ENCODE measurements around the gene XRCC4.
"Not testable (repeated sequence)": the region's sequence is repeated elsewhere in the genome, so short reads cannot be mapped to it uniquely, and the experiment has no call there.

XRCC4 gene

DNA sequence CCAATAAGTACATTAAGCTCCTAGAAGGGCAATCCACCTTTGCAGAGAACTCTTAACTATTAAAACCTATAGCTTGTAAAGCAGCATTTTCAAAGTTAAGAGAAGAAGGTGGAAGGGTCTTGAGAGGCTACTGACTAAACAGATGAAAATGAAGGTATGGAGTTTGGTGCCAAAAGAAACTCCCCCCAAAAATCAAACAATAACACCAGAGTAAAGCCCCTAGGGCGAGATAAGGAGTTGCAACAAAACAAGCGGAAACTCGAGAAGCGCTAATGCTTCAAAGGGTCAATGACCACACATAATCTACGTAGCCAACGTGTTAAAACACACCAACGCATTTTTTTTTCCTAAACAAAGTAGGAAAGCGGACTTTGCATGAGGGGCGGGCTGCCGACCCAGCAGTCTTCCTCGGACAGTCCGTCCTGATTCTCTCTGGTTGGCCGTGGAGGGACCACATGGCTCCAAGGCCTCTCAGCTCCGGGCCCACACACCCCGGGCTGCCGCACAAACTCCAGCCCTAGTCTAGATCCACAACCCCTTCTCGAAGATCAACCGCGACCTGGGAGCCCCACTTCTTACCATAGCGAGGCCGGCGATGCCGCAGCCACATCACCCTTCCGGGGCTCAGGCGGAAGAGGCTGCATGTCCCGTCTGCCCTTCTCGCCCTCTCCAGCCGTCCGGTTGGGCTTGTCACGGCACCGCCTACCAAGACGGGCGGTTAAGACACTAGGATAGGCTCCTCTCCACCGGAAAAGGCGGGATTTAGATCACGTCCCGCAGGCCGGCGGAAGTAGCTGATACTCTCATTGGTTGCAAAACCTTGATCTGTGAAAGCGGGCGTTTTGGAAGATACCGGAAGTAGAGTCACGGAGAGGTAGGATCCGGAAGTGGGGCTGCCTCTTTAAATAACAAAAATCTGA lies at the start of gene XRCC4, which contains the start of gene TMEM167A:
Gene XRCC4, plus strand, starts transcription at position 806 of the 920 bp plus-strand sequence. CDS start 27,373 bp downstream, outside the sequence.
Gene TMEM167A, minus strand, starts transcription at position 653 of the 920 bp plus-strand sequence. Its CDS starts 71 bp downstream, at position 582.
- peak; percentile 99 for DNase-seq

DNA sequence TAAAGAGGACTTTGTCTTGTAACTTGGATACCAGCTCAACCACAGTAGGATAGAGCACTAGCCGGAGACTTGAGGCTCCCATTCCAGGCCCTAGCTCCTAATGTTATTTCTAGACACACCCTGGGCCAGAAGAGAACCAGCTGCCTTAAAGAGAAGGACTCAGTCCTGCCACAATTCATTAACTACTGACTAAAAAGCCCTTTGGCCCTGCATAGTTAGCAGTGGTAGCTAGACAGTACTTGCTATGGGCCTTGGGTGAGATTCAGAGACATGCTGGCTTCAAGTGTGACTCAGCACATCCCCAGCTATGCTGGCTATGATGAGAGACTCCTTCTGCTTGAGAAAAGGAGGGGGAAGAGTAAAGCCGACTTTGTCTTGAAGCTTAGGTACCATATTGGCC lies 47.4 kb upstream of the XRCC4 start:
- no peak for DNase-seq

DNA sequence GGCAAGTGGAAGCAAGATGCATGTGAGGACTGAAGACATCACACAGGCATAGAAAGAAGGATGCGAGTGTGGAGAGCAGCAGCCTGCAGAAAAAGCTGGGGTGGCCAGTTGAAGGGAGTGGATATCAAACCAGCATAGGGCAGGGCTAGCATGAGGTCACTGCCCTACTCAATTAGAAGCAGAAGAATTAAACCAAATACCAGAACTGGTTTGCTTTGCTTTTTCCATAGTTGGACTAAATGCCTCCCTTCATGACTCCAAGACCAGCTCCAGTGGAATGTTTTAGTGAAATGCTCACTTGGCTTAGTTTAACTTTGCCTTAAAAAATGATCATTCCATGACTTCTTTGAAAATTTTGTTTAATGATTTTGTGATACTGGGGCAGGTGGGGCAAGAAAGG lies 46.0 kb upstream of the XRCC4 start:
- DNase-seq, result no peak

- no peak for DNase-seq
Observed at GRCh38 chr5:83034036-83034435, 43.3 kb upstream of the XRCC4 start.

DNA sequence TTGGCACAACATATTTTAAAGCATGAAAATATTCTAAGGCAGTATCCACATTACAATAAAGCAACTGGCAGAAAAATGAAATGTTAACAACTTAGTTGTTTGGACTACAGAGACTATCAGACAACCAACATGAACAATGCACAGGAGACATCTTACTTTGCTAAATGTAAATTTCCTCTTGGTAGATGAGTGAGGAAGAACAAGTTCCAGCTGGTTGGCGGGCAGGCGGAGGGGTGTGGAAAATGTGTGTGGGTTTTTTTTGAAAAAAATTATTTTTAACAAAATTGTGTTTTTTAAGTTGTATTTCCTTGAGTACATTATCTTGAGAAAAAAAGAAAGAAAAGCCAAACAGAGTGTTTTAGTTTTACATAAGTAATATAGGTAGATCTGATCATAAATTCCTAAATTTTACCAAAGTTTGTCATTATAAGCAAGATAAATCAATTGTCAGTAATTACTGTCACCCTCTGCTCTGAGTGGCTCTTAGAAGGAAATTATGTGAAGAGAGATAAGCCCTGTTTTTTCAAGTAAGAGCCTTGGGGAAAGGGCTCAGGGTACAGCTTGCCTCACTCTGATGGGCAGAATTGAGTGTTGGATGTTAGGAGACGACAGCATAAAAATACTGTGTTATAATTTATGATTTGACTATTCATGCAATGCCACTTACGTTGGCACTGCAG lies 42.7 kb upstream of the XRCC4 start:
- no peak for DNase-seq

GRCh38 chr5:83035373-83036100 lies 41.8 kb upstream of the XRCC4 start:
- no peak for DNase-seq

- no peak for DNase-seq
Observed at GRCh38 chr5:83036991-83037575, 40.3 kb upstream of the XRCC4 start.

DNA sequence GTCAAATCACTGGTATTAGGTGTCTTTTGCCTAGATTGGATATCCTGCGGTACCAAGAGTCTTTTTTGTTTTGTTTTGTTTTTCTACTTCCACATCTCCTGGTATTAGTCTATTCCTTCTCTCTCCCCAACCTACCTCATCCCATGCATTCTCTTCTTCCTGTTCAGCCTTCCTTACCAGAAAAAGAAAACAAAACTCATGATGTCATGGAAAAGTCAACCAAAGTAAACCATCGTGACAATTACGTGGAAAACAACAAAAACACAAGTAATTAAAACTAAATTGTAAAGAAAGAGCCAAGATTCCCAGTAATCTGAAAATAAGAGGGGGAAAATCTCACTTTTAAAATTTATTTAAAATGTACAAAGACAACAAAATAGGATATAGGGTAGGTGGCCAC lies 38.4 kb upstream of the XRCC4 start:
- DNase-seq, result no peak

DNA sequence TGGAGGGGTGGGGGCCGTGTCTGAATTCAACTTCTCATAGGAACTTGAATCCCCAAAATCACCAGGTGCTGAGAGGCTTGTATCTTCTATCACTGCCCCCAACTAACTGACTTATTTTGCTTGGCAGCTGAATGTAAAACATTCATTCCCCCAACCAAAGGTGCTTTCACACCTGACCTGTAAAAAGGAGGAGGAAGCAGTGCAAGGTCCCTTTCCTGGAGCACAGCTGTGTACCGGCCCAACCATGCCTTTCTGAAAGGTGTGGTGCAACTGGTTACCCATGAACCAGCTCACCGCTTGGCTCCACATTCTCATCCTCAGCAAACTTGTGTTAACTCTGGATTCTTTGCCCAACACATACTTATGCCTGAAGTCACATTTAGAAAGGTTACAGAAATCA lies 34.8 kb upstream of the XRCC4 start:
- DNase-seq, result no peak

DNA sequence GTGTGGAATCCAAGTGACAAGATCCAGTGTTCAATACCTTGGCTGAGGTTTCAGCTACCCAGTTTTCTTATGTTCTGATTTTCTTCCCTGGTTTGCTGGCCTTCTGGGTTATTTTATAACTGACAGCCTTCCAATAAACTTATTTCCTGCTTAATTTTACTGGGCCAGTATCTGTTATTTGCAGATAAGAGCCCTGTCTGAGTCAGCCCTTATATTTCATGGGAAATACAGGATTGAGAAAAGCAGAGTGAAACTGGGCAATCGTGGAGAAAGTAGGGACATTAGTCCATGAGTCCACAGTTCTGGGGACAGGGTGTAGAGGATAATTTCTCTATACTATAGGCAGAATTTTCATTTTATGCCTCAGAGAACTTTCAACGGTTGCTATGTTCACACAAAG lies 32.4 kb upstream of the XRCC4 start:
- DNase-seq, result no peak

- DNase-seq, result no peak
Observed at GRCh38 chr5:83048277-83048676, 29.1 kb upstream of the XRCC4 start.

- no peak for DNase-seq
Observed at GRCh38 chr5:83048811-83049210, 28.5 kb upstream of the XRCC4 start.

GRCh38 chr5:83049370-83049885 lies 27.9 kb upstream of the XRCC4 start:
- DNase-seq, result no peak

GRCh38 chr5:83050723-83051340 lies 26.5 kb upstream of the XRCC4 start:
- no peak for DNase-seq

GRCh38 chr5:83055166-83055565 lies 22.2 kb upstream of the XRCC4 start:
- DNase-seq, result no peak

DNA sequence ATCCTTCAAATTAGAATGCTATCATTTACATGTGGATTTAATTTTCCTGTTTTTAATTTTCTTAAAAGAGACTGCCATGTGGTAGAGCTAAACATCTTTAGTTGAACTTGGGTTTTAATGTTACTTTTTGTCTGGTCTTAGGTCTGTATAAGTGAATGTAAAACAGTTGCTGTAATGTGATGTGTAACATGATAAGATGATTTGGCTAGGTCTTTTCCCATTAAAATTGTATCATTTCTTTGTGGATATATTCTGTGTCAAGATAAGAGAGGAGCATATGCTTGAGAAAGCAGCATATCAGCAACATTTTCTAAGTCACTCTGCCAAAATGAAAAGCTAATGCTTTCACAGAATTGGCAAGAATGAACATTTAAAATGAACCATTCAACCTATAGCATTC lies 18.6 kb upstream of the XRCC4 start:
- no peak for DNase-seq

DNA sequence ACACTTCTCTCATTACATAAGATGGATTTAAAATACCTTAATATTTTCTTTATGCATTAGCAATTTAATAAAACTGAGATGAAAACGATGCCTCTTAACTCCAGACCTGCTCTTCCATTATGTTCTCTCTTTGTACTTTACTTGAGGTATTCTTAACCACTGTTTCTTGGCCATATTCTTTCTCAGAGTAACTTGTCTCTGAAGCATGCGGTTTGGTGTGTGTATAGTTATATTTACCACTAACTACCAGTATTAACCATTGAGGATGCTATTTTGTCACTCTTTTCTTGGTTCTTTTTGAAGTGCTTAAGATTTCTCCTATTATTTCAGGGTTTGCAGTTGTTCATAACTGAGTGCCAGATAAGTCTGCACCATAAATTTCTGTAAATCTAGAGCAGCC lies 18.0 kb upstream of the XRCC4 start:
- DNase-seq, result no peak

DNA sequence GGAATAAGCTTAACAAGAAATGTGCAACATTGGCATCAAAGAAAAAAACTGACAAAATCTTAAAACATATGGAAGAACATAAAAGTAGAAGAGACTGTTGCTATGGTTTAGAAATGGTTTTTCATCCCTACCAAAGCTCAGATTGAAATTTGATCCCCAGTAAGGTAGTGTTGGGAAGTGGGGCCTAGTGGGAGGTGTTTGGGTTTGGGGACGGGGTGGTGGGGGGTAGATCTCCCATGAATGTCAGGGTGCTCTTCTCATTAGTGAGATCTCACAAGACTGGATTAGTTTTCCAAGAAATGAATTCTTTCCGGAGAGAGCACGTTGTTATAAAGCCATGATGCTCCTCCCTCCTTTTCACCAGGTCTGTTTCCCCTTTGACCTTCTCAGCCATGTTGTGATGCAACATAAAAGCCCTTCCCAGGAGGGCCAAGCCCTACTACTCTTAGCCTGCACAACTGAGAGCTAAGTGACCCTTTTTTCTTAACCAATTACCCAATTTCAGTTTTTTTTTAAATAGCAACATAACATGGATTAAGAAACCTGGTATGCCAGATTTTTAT lies 10.7 kb upstream of the XRCC4 start:
- peak; percentile 11 for DNase-seq

- not testable (repeated sequence) for DNase-seq
Observed at GRCh38 chr5:83067377-83067776, 10.0 kb upstream of the XRCC4 start.

DNA sequence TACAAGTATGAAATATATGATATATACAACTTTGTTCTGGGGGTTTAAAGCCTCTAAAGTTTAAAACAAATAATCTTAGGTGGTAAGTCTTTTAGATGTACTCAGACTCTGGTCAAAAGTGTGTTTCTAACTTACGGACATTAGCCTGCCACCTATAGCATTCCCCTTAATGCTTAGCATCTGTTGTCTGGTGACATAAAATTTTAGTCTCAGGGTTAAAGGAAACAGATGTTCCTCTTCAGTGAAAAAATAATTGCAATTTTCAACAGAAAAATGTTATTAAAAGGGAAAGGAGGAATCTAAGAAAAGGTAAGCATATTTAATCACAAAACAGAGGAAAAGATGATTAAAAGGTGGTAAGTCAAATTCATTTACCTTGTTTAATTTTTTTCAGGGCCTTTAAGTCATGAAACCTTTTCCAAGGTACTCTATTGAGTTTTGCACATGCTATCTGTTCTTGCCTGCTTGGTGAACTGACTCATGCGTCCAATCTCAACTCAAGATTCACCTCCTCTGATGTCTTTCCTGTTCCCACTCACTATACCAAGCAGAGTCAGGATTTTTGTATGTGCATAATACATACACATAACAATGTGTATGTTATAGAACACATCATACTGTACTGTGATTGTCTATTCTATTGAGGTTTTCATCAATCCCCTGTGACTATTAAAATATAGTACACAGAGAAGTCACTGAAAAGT lies 8.1 kb upstream of the XRCC4 start:
- DNase-seq, result no peak
